ENCODE data around the gene DPH2. TPM values are rescaled to one million over a fixed set of nuclear protein-coding genes. Genes with fewer than 3 reads are reported as not detected.

DPH2 gene
- total RNA-seq, 4 donors from 2014 or later: 27.8 to 64.4 (median 39.8) TPM

DNA sequence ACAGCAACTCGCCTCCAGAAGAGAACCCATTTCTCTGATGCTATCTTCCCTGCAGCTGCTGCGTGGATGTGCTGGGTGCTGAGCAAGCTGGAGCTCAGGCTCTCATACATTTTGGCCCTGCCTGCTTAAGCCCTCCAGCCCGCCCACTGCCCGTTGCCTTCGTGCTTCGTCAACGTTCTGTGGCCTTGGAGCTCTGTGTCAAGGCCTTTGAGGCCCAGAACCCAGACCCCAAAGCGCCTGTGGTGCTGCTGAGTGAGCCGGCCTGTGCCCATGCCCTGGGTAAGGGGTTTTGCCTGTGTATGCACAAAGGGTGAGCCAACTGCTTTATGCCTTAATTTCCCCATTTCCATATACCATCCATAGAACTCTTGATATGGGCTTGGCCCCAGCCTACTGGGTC, 1.1 kb downstream of the DPH2 start:
- 90% methylated on average over 9 of the region's 9 CpGs for WGBS
- H3K36me3 ChIP-seq: peaks cover 31% of the 10 kb centered on the region
- no peak for DNase-seq (ENCODE audit: low spot score in 2 of 2)
- TF ChIP-seq EP300 (IDR thresholded peaks at IDR 0.05) (no peak), POLR2AphosphoS5 (IDR thresholded peaks at IDR 0.05) (no peak), POLR2A (IDR thresholded peaks at IDR 0.05) (no peak)
- TF ChIP-seq, protein P1, sequence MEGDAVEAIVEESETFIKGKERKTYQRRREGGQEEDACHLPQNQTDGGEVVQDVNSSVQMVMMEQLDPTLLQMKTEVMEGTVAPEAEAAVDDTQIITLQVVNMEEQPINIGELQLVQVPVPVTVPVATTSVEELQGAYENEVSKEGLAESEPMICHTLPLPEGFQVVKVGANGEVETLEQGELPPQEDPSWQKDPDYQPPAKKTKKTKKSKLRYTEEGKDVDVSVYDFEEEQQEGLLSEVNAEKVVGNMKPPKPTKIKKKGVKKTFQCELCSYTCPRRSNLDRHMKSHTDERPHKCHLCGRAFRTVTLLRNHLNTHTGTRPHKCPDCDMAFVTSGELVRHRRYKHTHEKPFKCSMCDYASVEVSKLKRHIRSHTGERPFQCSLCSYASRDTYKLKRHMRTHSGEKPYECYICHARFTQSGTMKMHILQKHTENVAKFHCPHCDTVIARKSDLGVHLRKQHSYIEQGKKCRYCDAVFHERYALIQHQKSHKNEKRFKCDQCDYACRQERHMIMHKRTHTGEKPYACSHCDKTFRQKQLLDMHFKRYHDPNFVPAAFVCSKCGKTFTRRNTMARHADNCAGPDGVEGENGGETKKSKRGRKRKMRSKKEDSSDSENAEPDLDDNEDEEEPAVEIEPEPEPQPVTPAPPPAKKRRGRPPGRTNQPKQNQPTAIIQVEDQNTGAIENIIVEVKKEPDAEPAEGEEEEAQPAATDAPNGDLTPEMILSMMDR (IDR thresholded peaks at IDR 0.05): no peak
- peaks cover 35% of the 10 kb centered on the region for H3K4me1 ChIP-seq
- peak overlapping the region; percentile 66 for H3K4me3 ChIP-seq
- H3K27me3 ChIP-seq: no peaks in the 10 kb centered on the region
- no peak overlapping the region for H3K27ac ChIP-seq
- no peaks in the 10 kb centered on the region for H3K9me3 ChIP-seq

DNA sequence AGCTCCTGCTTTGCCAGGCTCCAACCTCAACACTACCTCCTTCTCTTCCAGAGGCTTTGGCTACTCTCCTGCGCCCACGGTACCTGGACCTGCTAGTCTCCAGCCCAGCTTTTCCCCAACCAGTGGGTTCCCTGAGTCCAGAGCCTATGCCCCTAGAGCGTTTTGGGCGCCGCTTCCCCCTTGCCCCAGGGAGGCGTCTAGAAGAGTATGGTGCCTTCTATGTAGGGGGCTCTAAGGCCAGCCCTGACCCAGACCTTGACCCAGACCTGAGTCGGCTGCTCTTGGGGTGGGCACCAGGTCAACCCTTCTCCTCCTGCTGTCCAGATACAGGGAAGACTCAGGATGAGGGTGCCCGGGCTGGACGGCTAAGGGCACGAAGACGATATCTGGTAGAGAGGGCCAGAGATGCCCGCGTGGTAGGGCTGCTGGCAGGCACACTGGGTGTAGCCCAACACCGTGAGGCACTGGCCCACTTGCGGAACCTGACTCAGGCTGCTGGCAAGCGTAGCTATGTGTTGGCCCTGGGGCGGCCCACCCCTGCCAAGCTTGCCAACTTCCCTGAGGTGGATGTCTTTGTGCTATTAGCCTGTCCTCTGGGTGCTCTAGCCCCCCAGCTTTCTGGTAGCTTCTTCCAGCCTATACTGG, 1.6 kb downstream of the DPH2 start:
- no peak overlapping the region for H3K27ac ChIP-seq
- H3K4me1 ChIP-seq: peaks cover 40% of the 10 kb centered on the region
- peaks cover 26% of the 10 kb centered on the region for H3K36me3 ChIP-seq
- no peaks in the 10 kb centered on the region for H3K9me3 ChIP-seq
- 77% methylated on average over 17 of the region's 17 CpGs for WGBS
- H3K27me3 ChIP-seq: no peaks in the 10 kb centered on the region
- TF ChIP-seq, protein P1 (IDR thresholded peaks at IDR 0.05): no peak
- TF ChIP-seq POLR2AphosphoS5 (IDR thresholded peaks at IDR 0.05) (no peak), EP300 (IDR thresholded peaks at IDR 0.05) (no peak), POLR2A (IDR thresholded peaks at IDR 0.05) (no peak)
- no peak overlapping the region for H3K4me3 ChIP-seq
- no peak for DNase-seq (ENCODE audit: low spot score in 2 of 2)

DNA sequence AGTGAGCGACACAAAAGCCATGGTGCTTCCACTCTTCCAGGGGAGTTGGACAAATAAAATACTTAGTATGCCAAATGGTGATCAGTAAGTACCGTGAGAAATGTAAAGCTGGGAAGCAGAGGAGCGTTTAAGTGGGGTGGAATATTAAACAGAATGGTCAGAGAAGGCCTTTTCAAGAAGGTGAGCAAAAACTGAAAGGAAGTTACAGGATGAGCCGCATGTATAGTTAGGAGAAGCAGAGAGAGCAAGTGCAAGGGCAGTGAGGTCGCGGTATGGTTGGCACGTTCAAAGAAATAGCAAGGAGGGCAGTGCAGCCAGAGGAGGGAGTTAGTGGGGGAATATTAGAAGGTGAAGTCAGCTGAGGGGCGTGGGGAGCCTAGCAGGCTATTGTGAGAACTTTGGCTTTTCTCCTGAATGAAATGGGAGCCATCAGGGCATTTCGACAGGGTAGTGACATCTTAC, 4.2 kb downstream of the DPH2 start:
- H3K27ac ChIP-seq: peak overlapping the region; percentile 95
- TF ChIP-seq, protein P1 (IDR thresholded peaks at IDR 0.05): no peak
- no peak for TF ChIP-seq EP300 (IDR thresholded peaks at IDR 0.05)
- TF ChIP-seq POLR2AphosphoS5 (IDR thresholded peaks at IDR 0.05): no peak
- TF ChIP-seq POLR2A (IDR thresholded peaks at IDR 0.05): no peak
- no peak for DNase-seq (ENCODE audit: low spot score in 2 of 2)
- 40% methylated on average over 9 of the region's 9 CpGs for WGBS
- H3K9me3 ChIP-seq: no peaks in the 10 kb centered on the region
- H3K4me3 ChIP-seq: peak overlapping the region; percentile 90
- H3K27me3 ChIP-seq: no peaks in the 10 kb centered on the region
- peaks cover 61% of the 10 kb centered on the region for H3K4me1 ChIP-seq
- peaks cover 24% of the 10 kb centered on the region for H3K36me3 ChIP-seq

DNA sequence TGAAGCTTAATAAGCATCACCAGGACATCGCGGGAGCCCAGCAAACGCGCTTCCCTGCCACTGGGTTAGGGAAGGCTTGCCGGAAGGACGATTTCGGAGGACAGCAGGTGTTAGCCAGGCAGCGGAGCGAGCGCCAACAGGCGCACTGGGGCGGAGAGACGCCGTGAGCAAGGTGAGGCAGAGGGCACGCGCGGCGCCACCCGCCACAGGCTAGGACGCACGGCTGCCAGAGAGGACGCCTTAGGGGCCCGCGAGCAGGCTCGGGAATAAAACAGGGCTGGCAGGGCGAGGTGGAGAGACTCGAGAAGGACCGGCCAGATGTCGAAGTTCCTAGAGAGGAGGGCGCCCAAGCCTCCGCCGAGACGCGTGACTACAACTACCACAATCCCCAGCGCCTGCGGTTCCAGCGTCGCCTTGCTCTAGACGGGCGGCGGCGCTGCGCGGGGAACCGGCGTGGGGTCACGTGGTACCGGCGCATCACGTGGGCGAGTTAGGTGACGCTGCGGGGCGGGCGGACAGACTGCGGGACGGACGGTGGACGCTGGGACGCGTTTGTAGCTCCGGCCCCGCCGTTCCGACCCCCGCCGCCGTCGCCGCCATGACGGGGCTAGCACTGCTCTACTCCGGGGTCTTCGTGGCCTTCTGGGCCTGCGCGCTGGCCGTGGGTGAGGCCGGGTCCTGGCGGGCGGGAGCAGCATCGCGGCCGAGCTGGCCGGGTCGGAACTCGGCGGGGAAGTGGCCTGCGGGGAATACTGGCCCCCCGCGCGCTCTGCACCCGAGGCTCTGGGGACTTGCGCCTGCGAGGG, 4.8 kb downstream of the DPH2 start, which contains the start of gene ATP6V0B:
ATP6V0B (plus strand) TSS at position 518 of the 806 bp plus-strand sequence; CDS start at position 599, 81 bp downstream.
- 0% methylated on average over 45 of the region's 93 CpGs for WGBS
- H3K36me3 ChIP-seq: peaks cover 24% of the 10 kb centered on the region
- peak within 1 kb of the TSS; percentile 90 for H3K4me3 ChIP-seq
- H3K27me3 ChIP-seq: no peaks in the 10 kb centered on the region
- no peaks in the 10 kb centered on the region for H3K9me3 ChIP-seq
- H3K27ac ChIP-seq: peak within 1 kb of the TSS; percentile 95
- peak; percentile 70 to 94 (median 82) for TF ChIP-seq POLR2AphosphoS5 (IDR thresholded peaks at IDR 0.05)
- TF ChIP-seq POLR2A (IDR thresholded peaks at IDR 0.05): peak; percentile 39 to 84
- TF ChIP-seq, protein P1 (IDR thresholded peaks at IDR 0.05): peak in 1 of 2 donors; percentile 26
- no peak for TF ChIP-seq EP300 (IDR thresholded peaks at IDR 0.05)
- peaks cover 60% of the 10 kb centered on the region for H3K4me1 ChIP-seq
- peak; percentile 99 for DNase-seq (ENCODE audit: low spot score in 2 of 2)
